OCI-LY1 (cell line): Measurements from ENCODE around the gene SIRPG.

Experiments used
- H2AFZ ChIP-seq: fragments of 200-600 bp; sonication (generic), shearing (Covaris generic); 2 replicates; pipeline ENCODE4 v1.6.0; 2014; ENCODE audit warnings: antibody characterized with exemption, mild to moderate bottlenecking, low read length
- H3F3A ChIP-seq: fragments of 200-600 bp; sonication (generic), shearing (Covaris generic); 2 replicates; pipeline ENCODE4 v1.6.0; 2014; ENCODE audit warnings: mild to moderate bottlenecking, antibody characterized with exemption, low read length, moderate library complexity; ENCODE audit not compliant: insufficient read depth
- H3K27ac ChIP-seq: fragments of 200-600 bp; sonication (generic); 2 replicates; pipeline ENCODE4 v1.5.1; 2014; ENCODE audit warnings: low read length, mixed run types, mild to moderate bottlenecking, low read depth; ENCODE audit not compliant: poor library complexity, severe bottlenecking
- H3K27me3 ChIP-seq: fragments of 200-600 bp; sonication (generic); 2 replicates; pipeline ENCODE4 v1.6.0; 2014; ENCODE audit warnings: antibody characterized with exemption, mild to moderate bottlenecking, low read length, moderate library complexity; ENCODE audit not compliant: insufficient read depth
- H3K36me3 ChIP-seq: fragments of 200-600 bp; sonication (generic); 2 replicates; pipeline ENCODE4 v1.6.1; 2014; ENCODE audit warnings: mild to moderate bottlenecking, antibody characterized with exemption, low read length, moderate library complexity, mixed read lengths; ENCODE audit not compliant: insufficient read depth
- H3K4me1 ChIP-seq: fragments of 200-600 bp; sonication (generic); 2 replicates; pipeline ENCODE4 v1.5.1; 2014; ENCODE audit warnings: mild to moderate bottlenecking, low read length, moderate library complexity; ENCODE audit not compliant: insufficient read depth, severe bottlenecking
- H3K4me2 ChIP-seq: fragments of 200-600 bp; sonication (generic), shearing (Covaris generic); 2 replicates; pipeline ENCODE4 v1.6.1; 2014; ENCODE audit warnings: low read length
- H3K4me3 ChIP-seq: fragments of 200-600 bp; sonication (generic); 2 replicates; pipeline ENCODE4 v1.5.1; 2014; ENCODE audit warnings: low read length, low read depth, mild to moderate bottlenecking, mixed read lengths; ENCODE audit not compliant: poor library complexity, severe bottlenecking
- H3K79me2 ChIP-seq: fragments of 200-600 bp; shearing (Covaris generic); 2 replicates; pipeline ENCODE4 v1.6.1; 2016; ENCODE audit warnings: mixed run types, low read length, mixed read lengths; ENCODE audit not compliant: insufficient read depth
- H3K9ac ChIP-seq: fragments of 200-600 bp; sonication (generic), shearing (Covaris generic); 2 replicates; pipeline ENCODE4 v1.6.1; 2014; ENCODE audit warnings: mild to moderate bottlenecking, low read length, mixed read lengths
- H3K9me2 ChIP-seq: fragments of 200-600 bp; sonication (generic), shearing (Covaris generic); 2 replicates; pipeline ENCODE4 v1.6.1; 2014; ENCODE audit warnings: low read depth, mild to moderate bottlenecking, low read length, mixed read lengths
- H3K9me3 ChIP-seq: fragments of 200-600 bp; shearing (Covaris generic); 2 replicates; pipeline ENCODE4 v1.6.1; 2014; ENCODE audit warnings: low read length, mixed read lengths
- H4K20me1 ChIP-seq: fragments of 200-600 bp; sonication (generic), shearing (Covaris generic); 2 replicates; pipeline ENCODE4 v1.6.0; 2016; ENCODE audit warnings: mild to moderate bottlenecking, low read length; ENCODE audit not compliant: insufficient read depth
- EZH2 ChIP-seq: fragments of 200-600 bp; sonication (generic), shearing (Covaris generic); IDR thresholded peaks from 2 replicates; pipeline ENCODE4 v1.8.0; 2017; ENCODE audit warnings: borderline replicate concordance, mixed run types, mild to moderate bottlenecking, antibody characterized with exemption, low read length, moderate library complexity, mixed read lengths
- TF ChIP-seq, protein P1 (sequence below): fragments of 200-600 bp; sonication (generic), shearing (Covaris generic); IDR thresholded peaks from 2 replicates; pipeline ENCODE4 v1.5.1; 2017; ENCODE audit warnings: mild to moderate bottlenecking, antibody characterized with exemption, low read length, moderate library complexity, mixed read lengths

SIRPG gene

DNA sequence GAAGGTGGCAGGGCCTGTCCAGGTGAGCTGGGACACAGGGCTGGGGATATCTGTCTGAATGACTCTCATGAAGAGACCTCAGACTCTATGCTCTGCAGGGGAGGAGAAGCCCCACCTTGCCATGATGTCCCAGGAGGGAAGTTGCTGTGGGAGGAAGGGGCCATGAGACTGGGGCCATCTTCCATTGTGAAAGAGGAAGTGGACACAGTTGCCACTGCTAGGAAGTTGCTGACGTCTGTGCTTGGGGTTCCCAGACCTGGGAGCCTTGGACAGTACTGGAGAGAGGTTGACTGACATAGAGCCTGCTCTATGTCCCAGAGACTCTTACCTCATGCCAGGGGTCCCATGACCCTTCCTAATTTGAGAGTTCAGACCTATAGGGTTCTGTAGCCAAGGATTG, 62.2 kb downstream of the SIRPG start:
- no peaks in the 10 kb centered on the region for H4K20me1 ChIP-seq
- TF ChIP-seq, protein P1, sequence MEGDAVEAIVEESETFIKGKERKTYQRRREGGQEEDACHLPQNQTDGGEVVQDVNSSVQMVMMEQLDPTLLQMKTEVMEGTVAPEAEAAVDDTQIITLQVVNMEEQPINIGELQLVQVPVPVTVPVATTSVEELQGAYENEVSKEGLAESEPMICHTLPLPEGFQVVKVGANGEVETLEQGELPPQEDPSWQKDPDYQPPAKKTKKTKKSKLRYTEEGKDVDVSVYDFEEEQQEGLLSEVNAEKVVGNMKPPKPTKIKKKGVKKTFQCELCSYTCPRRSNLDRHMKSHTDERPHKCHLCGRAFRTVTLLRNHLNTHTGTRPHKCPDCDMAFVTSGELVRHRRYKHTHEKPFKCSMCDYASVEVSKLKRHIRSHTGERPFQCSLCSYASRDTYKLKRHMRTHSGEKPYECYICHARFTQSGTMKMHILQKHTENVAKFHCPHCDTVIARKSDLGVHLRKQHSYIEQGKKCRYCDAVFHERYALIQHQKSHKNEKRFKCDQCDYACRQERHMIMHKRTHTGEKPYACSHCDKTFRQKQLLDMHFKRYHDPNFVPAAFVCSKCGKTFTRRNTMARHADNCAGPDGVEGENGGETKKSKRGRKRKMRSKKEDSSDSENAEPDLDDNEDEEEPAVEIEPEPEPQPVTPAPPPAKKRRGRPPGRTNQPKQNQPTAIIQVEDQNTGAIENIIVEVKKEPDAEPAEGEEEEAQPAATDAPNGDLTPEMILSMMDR, result no peak
- no peak for TF ChIP-seq EZH2
- H3K9me3 ChIP-seq, result no peaks in the 10 kb centered on the region
- H3K4me1 ChIP-seq, result no peaks in the 10 kb centered on the region
- no peak overlapping the region for H3K4me3 ChIP-seq
- H3F3A ChIP-seq, result no peaks in the 10 kb centered on the region
- no peak overlapping the region for H3K9ac ChIP-seq
- no peaks in the 10 kb centered on the region for H3K9me2 ChIP-seq
- H3K27me3 ChIP-seq, result no peaks in the 10 kb centered on the region
- no peak overlapping the region for H2AFZ ChIP-seq
- H3K27ac ChIP-seq, result no peak overlapping the region
- H3K4me2 ChIP-seq, result no peak overlapping the region
- no peaks in the 10 kb centered on the region for H3K36me3 ChIP-seq
- no peaks in the 10 kb centered on the region for H3K79me2 ChIP-seq

GRCh38 chr20:1588533-1589460, 68.8 kb downstream of the SIRPG start:
- H3F3A ChIP-seq, result no peaks in the 10 kb centered on the region
- H4K20me1 ChIP-seq, result no peaks in the 10 kb centered on the region
- H3K4me1 ChIP-seq, result no peaks in the 10 kb centered on the region
- H3K79me2 ChIP-seq, result no peaks in the 10 kb centered on the region
- H3K4me2 ChIP-seq, result no peak overlapping the region
- no peak overlapping the region for H2AFZ ChIP-seq
- no peaks in the 10 kb centered on the region for H3K9me2 ChIP-seq
- no peaks in the 10 kb centered on the region for H3K9me3 ChIP-seq
- TF ChIP-seq, protein P1, result no peak
- no peak for TF ChIP-seq EZH2
- no peak overlapping the region for H3K4me3 ChIP-seq
- no peak overlapping the region for H3K27ac ChIP-seq
- H3K9ac ChIP-seq, result no peak overlapping the region
- H3K27me3 ChIP-seq, result no peaks in the 10 kb centered on the region
- H3K36me3 ChIP-seq, result no peaks in the 10 kb centered on the region

- Histone ChIP-seq H2AFZ (no peak overlapping the region), H3K27me3 (no peaks in the 10 kb centered on the region), H4K20me1 (no peaks in the 10 kb centered on the region), H3K9ac (no peak overlapping the region), H3K79me2 (no peaks in the 10 kb centered on the region), H3K9me2 (no peaks in the 10 kb centered on the region), H3K9me3 (no peaks in the 10 kb centered on the region), H3K4me2 (no peak overlapping the region), H3K4me1 (no peaks in the 10 kb centered on the region), H3K27ac (no peak overlapping the region), H3F3A (no peaks in the 10 kb centered on the region), H3K36me3 (no peaks in the 10 kb centered on the region), H3K4me3 (no peak overlapping the region)
- TF ChIP-seq, protein P1, result no peak
Measured at GRCh38 chr20:1587781-1588532, 69.6 kb downstream of the SIRPG start.
